HG03342 (cell line): ENCODE results near the gene ZNF331.

Experiments used
- ATAC-seq: cut with Tn5 transposase; IDR thresholded peaks from one replicate; pipeline ENCODE4 v1.9.1; 2021; ENCODE audit warnings: mild to moderate bottlenecking, moderate library complexity; ENCODE audit not compliant: unreplicated experiment

The ZNF331 gene

DNA sequence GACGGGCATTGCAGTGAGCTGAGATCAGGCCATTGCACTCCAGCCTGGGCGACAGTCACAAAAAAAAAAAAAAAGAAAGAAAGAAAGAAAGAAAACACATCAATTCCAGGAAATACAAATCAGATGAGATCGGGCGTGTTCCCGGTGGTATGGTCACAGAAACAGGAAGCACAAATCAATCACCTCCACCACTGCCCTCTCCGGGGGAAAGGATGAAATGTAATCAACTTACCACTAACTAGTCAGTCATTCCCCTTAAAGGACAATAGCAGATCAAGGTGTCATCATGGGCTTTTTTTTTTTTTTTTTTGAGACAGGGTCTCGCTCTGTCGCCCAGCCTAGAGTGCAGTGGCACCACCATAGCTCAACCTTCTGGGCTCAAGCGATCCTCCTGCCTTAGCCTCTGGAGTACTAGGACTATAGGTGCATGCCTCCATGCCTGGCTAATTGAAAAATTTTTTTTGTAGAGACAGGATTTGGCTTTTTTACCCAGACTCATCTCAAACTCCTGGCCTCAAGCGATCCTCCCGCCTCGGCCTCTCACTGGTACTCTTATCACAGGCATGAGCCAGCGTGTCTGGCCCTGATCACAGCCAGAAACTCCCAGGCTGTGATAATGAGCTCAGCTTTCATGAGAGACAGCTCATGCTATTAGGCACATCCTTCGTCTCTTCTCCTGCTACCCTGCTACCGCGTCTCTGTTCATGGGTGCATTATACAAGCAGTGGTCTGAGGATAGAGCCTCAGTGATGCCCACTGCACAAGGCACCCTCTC is 87.0 kb downstream of the ZNF331 start:
- no peak for ATAC-seq

DNA sequence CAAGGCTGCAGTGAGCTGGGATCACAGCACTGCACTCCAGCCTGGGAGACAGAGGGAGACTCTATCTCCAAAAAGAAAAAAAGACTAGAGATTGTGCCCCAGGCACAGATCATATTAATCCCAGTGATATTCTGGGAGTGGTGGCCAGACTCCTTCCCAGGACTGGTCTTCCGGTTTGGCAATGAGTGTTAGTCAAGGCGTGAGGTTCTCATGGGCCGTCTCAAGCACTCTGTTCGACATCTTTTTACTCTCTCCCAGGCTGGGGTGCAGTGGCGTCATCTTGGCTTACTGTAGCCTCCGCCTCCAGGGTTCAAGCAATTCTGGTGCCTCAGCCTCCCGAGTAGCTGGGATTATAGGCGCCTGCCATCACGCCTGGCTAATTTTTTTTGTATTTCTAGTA is 88.5 kb downstream of the ZNF331 start:
- no peak for ATAC-seq

DNA sequence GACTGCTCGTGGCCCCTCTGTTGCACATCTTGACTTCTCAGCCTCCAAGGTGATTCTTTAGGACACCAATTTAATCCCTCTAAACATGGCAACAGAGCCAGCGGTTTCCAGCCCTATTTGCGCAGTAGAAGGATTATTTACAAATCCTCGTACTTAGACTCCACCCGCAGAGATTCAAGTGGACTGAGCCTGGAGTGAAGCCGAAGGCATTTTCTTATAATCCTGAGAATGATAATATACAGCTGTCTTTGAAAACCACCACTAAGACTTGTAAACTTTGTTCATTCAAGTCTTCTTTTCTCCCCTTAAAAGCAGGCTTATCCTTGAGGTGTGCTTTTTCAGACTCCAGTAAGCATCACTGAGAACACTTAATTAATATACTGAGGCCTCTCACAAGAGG is 89.0 kb downstream of the ZNF331 start:
- no peak for ATAC-seq
